ENCODE measurements around the gene ZBED4.

- no peak for TF ChIP-seq POLR2AphosphoS5 (IDR thresholded peaks at IDR 0.05)
- no peak for TF ChIP-seq CTCF (IDR thresholded peaks at IDR 0.05 in 8 of 11, conservative IDR thresholded peaks at IDR 0.05 in 3 of 11)
- TF ChIP-seq POLR2A (IDR thresholded peaks at IDR 0.05), result no peak
Measured at GRCh38 chr22:49887064-49887451, 33.4 kb downstream of the ZBED4 start.

Measured in spleen (tissue), 7 donors.